Daoy (cell line): ENCODE measurements around the gene SPAST. TPM values are rescaled to one million over a fixed set of nuclear protein-coding genes. Genes with fewer than 3 reads are reported as not detected.
"Not testable (repeated sequence)": the region's sequence is repeated elsewhere in the genome, so short reads cannot be mapped to it uniquely, and the experiment has no call there.

Experiments
- DNase-seq: peaks from one replicate; pipeline ENCODE4 v3.0.0-alpha.2; 2015; ENCODE audit warnings: low read depth
- total RNA-seq: library from RNA; depleted of rRNA; stranded (reverse); fragments of >200 nt; shearing (Covaris generic); gene quantifications from 2 replicates; pipeline ENCODE4 v1.2.3, GENCODE V29; 2014; rRNA removed

Gene SPAST
- total RNA-seq, 1 experiment from 2014 or later, result 25.2 TPM

DNA sequence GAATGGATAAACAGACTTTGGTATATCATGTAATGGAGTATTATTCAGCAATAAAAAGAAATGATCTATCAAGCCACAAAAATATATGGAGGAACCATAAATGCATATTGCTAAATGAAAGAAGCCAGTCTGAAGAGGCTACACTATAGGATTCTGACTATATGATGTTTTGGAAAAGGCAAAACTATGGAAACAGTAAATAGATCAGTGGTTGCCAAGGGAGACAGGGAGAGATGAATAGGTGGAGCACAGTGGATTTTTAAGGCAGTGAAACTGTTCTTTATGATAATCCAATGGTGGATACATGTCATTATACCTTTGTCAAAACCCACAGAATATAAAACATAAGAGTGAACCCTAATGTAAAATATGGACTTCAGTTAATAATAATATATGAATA, 61.3 kb downstream of the SPAST start:
- DNase-seq, result no peak

DNA sequence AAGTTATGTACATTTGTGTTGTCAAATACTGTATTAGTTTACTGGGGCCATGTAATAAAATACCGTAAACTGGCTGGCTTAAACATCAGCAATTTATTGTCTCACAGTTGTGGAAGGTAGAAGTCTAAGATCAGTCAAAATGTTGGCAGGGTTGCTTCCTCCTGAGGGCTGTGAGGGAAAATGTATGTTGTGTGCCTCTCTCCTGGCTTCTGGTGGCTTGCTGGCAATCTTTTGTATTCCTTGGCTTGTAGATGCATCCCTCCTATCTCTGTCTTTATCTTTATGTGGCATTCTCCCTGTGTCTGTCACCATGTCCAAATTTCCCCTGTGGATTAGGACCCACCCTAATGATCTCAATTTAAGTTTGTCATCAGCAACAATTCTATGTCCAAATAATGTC, 65.3 kb downstream of the SPAST start:
- DNase-seq, result no peak

DNA sequence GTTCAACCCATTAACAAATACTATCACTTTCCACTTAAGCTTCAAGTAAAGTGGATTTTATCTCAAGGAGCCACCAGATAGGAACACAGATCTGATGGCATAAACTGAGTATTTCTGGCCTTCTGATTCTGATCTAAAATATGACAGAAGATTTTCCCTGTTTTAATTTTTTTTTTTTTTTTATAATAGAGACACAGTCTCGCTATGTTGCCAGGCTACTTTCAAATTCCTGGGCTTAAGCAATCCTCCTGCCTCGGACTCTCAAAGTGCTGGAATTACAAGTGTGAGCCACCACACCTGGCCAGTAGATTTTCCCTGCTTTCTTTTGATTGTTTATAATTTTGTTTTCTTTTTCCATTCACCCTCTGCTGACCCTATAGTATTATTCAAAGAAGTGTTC, 65.7 kb downstream of the SPAST start:
- no peak for DNase-seq

DNA sequence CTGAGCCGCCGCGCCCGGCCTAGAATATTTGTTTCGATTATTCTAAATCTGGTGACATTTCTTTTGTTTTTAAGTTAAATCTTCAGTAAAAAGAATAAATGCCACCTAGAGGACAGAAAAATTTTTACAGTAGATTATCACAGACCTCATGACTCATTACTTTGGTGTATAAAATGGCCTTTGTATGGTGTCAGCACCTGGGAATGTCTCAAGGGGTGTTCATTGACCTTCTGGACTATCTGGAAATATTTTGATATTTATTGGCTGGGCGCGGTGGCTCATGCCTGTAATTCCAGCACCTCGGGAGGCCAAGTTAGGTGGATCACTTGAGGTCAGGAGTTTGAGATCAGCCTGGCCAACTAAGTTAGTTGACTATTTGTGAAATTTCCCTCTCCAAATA, 72.1 kb downstream of the SPAST start:
- DNase-seq, result peak; percentile 71

DNA sequence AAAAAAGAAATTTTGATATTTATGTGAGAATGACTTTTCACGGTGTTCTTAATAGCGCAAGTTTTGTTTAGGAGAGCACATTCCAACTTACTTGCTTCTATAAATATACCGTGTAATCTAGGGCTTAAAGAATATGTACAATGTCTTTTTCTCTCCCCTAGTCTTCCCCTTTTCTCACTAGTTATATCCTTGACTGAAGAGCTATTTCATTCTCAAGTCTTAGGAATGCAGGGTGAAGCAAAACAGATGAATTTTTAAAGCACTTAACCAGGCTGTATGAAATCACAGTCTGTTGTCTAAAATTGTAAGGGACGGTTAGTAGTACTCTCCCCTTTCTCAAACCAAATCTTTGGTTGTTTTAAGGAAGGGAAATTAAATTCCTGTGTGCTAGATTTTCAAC, 72.7 kb downstream of the SPAST start:
- no peak for DNase-seq

DNA sequence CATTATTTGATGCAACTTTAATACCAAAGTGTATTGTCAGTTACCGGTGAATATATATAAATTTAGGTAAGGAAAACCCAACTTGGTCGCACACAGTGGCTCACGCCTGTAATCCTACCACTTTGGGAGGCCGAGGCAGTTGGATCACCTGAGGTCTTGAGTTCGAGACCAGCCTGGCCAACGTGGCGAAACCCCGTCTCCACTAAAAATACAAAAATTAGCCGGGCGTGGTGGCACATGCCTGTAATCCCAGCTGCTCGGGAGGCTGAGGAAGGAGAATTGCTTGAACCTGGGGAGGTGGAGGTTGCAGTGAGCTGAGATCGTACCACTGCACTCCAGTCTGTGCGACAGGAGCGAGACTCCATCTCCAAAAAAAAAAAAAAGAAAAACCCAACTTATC, 88.2 kb downstream of the SPAST start:
- DNase-seq, result not testable (repeated sequence)

DNA sequence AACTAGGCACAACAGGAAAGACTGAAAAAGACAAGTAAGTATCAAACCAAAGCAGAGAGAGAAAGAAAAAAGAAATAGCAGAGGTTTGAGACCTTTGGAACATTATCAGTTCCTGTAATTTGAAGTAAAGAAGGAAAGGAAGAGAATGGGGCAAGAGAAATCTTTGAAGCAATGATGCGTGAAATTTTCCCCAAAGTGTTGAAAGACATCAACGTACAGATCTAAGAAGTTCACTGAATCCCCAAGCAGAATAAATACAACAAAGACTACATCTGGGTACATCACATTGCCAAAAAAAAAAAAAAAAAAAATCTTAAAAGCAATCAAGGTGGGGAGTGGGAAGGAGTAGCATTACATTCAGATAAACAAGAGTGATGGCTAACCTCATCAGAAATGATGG, 96.3 kb downstream of the SPAST start:
- no peak for DNase-seq

DNA sequence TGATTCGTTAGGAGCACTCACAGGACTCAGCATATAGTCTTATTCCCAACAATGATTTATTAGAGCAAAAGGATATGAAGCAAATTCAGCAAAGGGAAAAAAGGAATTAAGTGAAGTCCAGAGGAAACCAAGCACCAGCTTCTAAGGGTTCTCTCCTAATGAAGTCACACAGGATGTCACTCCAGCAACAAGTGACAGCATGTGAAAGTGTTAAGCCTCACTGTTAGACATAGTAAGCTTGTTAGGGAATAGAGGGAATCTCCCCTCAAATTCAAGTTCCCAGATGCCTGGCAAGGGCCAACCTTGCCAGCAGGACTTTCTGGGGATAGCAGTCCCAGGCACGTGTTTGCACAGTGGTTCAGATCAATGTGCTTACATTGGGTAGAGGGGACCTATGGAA, 97.9 kb downstream of the SPAST start:
- DNase-seq, result no peak

DNA sequence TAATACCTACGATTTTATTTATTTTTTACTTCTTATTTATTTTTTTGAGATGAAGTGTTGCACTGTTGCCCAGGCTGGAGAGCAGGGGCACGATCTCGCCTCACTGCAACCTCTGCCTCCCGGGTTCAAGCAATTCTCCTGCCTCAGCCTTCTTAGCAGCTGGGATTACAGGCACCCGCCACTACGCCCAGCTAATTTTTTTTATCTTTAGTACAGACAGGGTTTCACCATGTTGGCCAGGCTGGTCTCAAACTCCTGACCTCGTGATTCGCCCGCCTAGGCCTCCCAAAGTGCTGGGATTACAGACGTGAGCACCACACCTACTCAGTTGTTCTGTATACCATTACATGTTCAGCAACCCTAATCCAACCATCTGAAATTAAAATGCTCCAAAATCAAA, 100.9 kb downstream of the SPAST start:
- DNase-seq, result not testable (repeated sequence)

DNA sequence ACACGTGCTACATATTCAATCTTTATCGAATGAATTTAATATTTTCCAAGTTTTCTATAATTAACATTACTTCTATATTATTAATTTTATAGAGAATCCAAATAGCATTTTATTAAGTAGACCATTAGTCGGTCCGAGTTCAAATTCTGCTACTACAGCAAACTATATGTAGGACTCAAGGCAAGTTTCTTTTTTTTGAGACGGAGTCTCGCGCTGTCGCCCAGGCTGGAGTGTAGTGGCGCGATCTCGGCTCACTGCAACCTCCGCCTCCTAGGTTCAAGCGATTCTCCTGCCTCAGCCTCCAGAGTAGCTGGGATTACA, 101.6 kb downstream of the SPAST start:
- DNase-seq, result not testable (repeated sequence)

DNA sequence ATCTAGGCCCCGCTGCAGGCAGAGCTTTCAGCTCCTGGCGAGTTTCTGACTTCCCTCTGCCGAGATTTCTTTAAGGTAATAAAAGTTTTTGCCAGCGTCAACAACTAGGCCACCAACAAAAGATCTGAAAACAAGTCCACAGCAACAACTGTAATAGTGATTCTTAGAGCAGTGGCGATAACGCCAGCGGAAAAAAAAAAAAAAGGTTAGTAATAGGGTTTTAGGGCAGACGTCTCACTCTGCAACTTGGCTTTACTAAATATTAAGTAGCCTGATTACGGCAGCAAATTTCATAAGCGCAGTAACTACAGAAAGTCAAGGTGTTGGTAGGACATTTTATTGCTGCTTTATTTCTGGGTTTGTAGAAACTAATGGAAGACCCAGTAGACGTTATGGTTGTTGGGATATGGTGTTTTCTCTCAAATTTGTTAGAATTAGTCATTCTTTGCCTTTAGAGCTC, 102.8 kb downstream of the SPAST start:
- DNase-seq, result no peak

DNA sequence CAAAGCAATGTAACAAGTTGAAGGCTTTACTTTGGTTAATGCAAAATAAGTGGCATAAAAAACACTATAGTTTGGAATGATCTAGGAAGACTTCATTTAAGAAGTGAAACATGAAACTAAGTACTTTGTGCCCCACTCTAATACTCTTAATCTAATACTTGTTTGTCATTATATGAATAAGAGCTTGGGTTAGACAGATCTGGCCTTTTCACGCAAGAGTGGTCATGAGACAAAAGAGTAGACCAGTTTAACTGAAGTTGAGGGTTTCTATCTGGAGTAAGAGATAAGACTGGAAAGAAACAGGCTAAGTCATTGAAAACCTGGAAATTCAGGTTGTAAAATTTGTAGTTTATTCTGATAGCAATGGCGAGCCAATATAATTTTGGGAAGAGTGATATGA, 105.2 kb downstream of the SPAST start:
- DNase-seq, result no peak

DNA sequence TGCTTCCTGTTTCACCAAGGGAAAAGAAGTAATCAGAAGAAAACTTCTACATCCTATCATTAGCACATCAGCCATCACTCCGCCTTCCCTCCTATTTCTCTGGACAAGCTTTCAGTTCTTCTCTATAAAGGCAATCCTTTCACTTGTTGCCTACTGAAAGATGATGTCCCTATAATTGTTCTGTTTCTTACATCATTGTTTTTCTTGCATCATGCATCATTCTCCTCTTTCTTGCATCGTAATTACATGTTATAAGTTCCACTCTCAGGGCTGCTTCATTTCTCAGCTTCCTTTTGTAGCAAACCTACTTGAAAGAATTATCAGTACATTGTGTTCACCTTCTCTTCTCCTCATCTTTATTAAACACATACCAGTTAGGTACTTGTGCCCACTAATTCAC, 109.5 kb downstream of the SPAST start:
- DNase-seq, result no peak

DNA sequence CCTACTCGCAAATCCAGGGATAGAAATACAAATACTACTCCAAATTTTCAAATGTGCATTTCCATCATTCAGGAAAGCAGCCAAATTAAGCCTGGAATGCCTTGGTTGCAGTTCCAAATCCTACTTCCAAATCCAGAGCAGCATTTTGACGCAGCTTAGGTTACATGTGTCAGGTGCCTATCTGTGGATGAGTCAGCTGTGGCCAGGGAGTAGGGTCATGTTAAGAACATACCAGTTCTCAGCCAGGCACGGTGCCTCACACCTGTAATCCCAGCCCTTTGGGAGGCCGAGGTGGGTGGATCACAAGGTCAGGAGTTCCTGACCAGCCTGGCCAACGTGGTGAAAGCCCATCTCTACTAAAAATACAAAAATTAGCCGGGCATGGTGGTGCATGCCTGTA, 119.3 kb downstream of the SPAST start:
- no peak for DNase-seq

DNA sequence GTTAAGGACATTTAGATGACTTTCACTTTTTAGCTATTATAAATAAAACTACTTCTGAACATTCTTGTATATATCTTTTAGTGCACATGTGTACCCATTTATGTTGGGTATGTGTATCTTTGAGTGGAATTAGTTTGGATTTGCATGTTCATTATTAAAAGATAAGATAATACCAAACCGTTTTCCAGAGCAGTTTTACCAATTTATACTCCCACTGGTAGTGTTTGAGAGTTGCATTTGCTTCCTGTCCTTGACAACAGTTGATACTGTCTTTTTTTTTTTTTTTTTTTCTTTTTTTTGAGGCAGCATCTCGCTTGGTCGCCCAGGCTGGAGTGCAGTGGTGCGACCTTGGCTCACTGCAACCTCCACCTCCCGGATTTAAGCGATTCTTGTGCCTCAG, 125.7 kb downstream of the SPAST start:
- DNase-seq, result no peak

DNA sequence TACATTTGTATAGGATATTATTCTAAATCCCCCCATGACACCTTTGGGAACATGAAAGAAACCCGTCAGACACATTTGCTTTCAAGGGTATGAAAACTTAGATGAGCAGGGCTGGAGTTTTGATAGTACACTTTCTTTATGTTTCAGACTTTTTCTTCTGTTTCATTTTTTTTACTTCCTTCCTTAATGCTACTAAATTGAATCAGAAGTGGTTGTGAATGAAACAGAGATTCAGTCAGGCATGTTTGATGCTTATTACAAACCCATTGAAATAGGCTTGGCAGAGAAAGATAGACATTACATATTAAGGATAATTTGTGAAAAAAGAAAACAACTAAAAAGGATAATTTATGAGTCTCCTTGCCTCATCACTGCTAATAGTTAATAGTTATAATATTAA, 129.1 kb downstream of the SPAST start:
- no peak for DNase-seq

DNA sequence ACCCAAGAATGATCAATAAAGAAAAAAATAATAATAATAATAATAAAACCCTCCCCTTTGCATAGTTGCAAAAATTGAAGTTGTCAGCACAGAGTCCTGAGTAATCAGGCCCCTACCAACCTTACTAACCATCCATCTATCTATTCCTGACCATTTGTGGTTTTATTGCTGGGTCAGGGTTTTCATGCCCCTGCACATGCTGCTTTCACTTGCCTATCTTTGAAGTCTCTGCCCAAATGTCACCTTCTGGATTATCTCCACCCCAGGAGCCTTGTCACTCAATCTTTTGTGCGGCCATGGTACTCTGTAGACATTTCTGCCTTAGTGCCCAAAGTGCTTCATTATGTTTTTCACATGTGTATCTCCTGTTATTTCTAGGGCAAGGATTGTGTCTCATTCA, 137.5 kb downstream of the SPAST start:
- DNase-seq, result no peak

DNA sequence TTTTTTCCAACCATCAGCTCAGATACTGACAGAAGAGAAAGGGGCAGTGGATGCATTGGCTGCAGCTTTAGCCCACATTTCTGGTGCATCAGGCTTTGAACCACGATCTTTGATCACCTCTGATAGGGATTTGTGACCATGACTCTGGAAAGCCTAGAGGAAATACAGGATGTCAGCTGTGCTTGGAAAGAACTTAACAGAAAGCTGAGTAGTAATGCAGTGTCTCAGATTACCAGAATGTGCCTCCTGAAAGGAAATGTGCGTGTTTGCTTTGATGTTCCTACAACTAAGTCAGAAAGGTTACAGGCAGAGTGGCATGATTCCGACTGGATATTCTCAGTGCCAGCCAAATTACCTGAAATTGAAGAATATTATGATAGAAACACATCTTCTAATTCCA, 140.1 kb downstream of the SPAST start:
- not testable (repeated sequence) for DNase-seq

Other genes with a start within 250 kb of the SPAST start
- 15.0 and 37.0 TPM in 2 replicates for gene MEMO1, start 52.5 kb upstream of the SPAST start, total RNA-seq
- 119 and 141 TPM in 2 replicates for gene DPY30, start 23.8 kb upstream of the SPAST start, total RNA-seq
- gene SLC30A6, start 102.3 kb downstream of the SPAST start, total RNA-seq, result 29.2 and 32.9 TPM in 2 replicates
- not detected in 2 replicates for gene NLRC4, start 201.3 kb downstream of the SPAST start, total RNA-seq
- gene YIPF4, start 214.3 kb downstream of the SPAST start, total RNA-seq, result 20.9 and 59.1 TPM in 2 replicates